Measurements from ENCODE around the gene PRKG1. TPM values are rescaled to one million over a fixed set of nuclear protein-coding genes. Genes with fewer than 3 reads are reported as not detected.

The PRKG1 gene
- polyA plus RNA-seq, 3 donors: not detected

- Histone ChIP-seq H3K27me3 (ENCODE audit: control insufficient read depth in 2 of 2, insufficient read depth in 2 of 2, low read length in 2 of 2) (no peaks in the 10 kb centered on the region), H3K27ac (ENCODE audit: low read depth in 1 of 2, low read length in 2 of 2) (no peak overlapping the region), H3K79me2 (ENCODE audit: insufficient read depth, low read length) (no peaks in the 10 kb centered on the region), H3K9ac (ENCODE audit: insufficient read depth, low read length, poor library complexity, severe bottlenecking) (no peak overlapping the region), H3K36me3 (replicated peaks in 1 of 2; ENCODE audit: control insufficient read depth in 1 of 2, insufficient read depth in 2 of 2, low read length in 2 of 2) (no peaks in the 10 kb centered on the region), H3K4me1 (ENCODE audit: control insufficient read depth in 1 of 2, insufficient read depth in 2 of 2, low read length in 2 of 2) (no peaks in the 10 kb centered on the region), H3K4me3 (replicated peaks in 1 of 3; ENCODE audit: low read depth in 2 of 3, low read length in 3 of 3) (no peak overlapping the region), H3K9me3 (replicated peaks in 1 of 2; ENCODE audit: control insufficient read depth in 1 of 2, insufficient read depth in 1 of 2, low read length in 2 of 2) (no peaks in the 10 kb centered on the region), H3K4me2 (replicated peaks; ENCODE audit: extremely low read depth, low read length, poor library complexity, severe bottlenecking) (no peak overlapping the region), H2AFZ (ENCODE audit: insufficient read depth, low read depth, low read length, poor library complexity, severe bottlenecking) (no peak overlapping the region), H4K20me1 (ENCODE audit: insufficient read depth, low read length) (no peaks in the 10 kb centered on the region)
- no CpG with 5 or more reads among the region's 1 CpG for WGBS (ENCODE audit: insufficient coverage)
- no peak for DNase-seq
- H3K9me3 Mint-ChIP-seq: peaks cover 0 to 2% (median 0%) of the 10 kb centered on the region in 7 donors
- intact Hi-C loops (cut with micrococcal nuclease): no loop called here
- H3K4me3 Mint-ChIP-seq: no peak overlapping the region
- H3K36me3 Mint-ChIP-seq: no peaks in the 10 kb centered on the region
- no peak overlapping the region for H3K27ac Mint-ChIP-seq
- H3K4me1 Mint-ChIP-seq: no peaks in the 10 kb centered on the region
- H3K27me3 Mint-ChIP-seq (ENCODE audit: low read depth in 3 of 3): no peaks in the 10 kb centered on the region
- TF ChIP-seq CTCF (IDR thresholded peaks at IDR 0.05): no peak
Observed at GRCh38 chr10:51588984-51589383, 514.7 kb downstream of the PRKG1 start.

- Mint-ChIP-seq H3K36me3 (no peaks in the 10 kb centered on the region), H3K4me1 (no peaks in the 10 kb centered on the region), H3K4me3 (no peak overlapping the region), H3K27ac (no peak overlapping the region), H3K27me3 (ENCODE audit: low read depth in 3 of 3) (no peaks in the 10 kb centered on the region), H3K9me3 (peaks cover 0 to 3% (median 0%) of the 10 kb centered on the region in 7 donors)
- Histone ChIP-seq H3K36me3 (replicated peaks in 1 of 2; ENCODE audit: control insufficient read depth in 1 of 2, insufficient read depth in 2 of 2, low read length in 2 of 2) (no peaks in the 10 kb centered on the region), H3K4me1 (ENCODE audit: control insufficient read depth in 1 of 2, insufficient read depth in 2 of 2, low read length in 2 of 2) (no peaks in the 10 kb centered on the region), H3K4me2 (replicated peaks; ENCODE audit: extremely low read depth, low read length, poor library complexity, severe bottlenecking) (no peak overlapping the region), H4K20me1 (ENCODE audit: insufficient read depth, low read length) (no peaks in the 10 kb centered on the region), H3K27ac (ENCODE audit: low read depth in 1 of 2, low read length in 2 of 2) (no peak overlapping the region), H3K79me2 (ENCODE audit: insufficient read depth, low read length) (no peaks in the 10 kb centered on the region), H3K27me3 (ENCODE audit: control insufficient read depth in 2 of 2, insufficient read depth in 2 of 2, low read length in 2 of 2) (no peaks in the 10 kb centered on the region), H3K9me3 (replicated peaks in 1 of 2; ENCODE audit: control insufficient read depth in 1 of 2, insufficient read depth in 1 of 2, low read length in 2 of 2) (no peaks in the 10 kb centered on the region), H3K9ac (ENCODE audit: insufficient read depth, low read length, poor library complexity, severe bottlenecking) (no peak overlapping the region), H3K4me3 (replicated peaks in 1 of 3; ENCODE audit: low read depth in 2 of 3, low read length in 3 of 3) (no peak overlapping the region), H2AFZ (ENCODE audit: insufficient read depth, low read depth, low read length, poor library complexity, severe bottlenecking) (no peak overlapping the region)
- intact Hi-C loops (cut with micrococcal nuclease): no loop called here
- 63% methylated on average over 1 of the region's 2 CpGs for WGBS (ENCODE audit: insufficient coverage)
- TF ChIP-seq CTCF (IDR thresholded peaks at IDR 0.05): no peak
- no peak for DNase-seq
Observed at GRCh38 chr10:51590818-51591217, 516.5 kb downstream of the PRKG1 start.
